NCI-H1694 (cell line): ENCODE results near the gene HPCAL1.

Source experiments
- DNase-seq: peaks from one replicate; lab custom pipeline; 2025; lab: John Stamatoyannopoulos, UW

HPCAL1 gene

DNA sequence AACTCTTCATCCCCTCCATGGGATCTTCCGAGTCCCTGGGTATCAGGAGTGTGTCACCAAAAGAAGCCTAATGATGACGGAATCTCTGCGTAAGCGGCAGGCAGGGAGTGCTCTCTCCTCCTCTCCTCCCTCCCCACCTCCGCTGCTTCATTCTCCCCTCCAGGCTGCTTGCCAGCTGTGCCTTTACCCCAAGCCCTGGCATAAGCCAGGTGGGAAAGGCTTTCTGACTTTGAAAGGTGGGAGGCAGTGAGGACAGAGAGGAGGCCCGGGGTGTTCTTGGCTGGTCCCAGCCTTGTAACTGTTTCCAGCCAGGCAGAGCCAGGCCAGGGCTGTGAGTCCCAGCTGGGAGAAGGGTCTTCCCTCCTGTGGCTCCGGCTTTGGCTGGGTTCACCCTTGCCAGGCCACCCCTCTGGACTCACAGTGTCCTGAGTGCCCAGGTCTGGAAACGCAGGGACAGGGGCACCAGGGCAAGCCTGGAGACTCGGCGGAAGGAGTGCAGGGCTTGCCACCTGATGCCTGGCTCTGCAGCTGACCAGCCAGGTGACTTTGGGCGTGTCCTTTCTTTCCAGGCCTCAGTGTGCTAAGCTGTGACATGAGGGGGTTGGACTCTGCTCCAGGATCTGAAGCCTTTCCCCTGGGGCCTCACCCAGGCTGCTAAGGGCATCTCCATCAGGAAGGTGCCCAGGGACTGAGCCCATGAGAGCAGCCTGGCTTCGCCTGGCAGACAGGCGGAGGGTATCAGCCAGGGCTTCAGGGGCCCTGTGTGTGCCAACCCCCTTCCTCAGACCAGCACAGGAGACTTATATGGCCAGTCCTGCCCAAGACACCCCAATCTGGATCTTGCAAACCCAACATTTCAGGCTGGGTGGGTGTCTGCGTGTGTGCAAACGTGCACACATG, 32.7 kb upstream of the HPCAL1 start:
- no peak for DNase-seq

DNA sequence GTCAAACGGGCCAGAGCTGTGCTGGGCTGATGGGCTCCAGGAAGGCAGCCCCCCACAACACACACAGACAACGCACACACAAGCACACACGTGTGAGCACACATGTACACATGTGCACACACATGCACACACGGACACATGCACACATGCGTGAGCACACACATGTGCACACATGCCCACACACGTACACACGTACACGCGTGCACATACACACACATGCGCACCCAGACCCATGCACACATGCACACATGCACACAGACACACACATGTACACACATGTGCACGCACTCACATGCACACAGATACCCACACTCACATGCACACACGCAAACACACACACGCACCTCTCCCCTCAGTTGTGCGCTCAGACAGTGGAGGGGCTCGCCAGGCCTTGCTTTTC, 31.2 kb upstream of the HPCAL1 start:
- no peak for DNase-seq

DNA sequence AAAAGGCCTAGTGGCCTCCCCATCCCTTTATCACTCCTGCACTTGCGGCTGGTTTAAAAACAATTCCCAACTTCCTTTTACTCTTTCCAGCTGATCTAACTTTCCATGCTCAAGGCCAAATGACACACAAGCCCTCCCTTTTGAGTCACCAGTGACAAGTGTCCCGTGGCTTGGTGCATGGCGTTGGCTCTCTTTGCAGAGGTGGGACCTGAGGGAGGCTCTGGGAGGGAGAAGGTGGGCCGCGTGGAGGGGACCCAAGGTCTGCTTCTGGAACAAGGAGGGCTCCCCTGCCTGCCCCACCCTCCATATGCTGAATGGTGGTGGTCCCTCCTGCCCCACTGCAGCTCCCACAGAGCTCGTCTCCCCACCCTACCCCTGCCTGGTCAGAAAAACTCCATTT, 30.8 kb upstream of the HPCAL1 start:
- no peak for DNase-seq

DNA sequence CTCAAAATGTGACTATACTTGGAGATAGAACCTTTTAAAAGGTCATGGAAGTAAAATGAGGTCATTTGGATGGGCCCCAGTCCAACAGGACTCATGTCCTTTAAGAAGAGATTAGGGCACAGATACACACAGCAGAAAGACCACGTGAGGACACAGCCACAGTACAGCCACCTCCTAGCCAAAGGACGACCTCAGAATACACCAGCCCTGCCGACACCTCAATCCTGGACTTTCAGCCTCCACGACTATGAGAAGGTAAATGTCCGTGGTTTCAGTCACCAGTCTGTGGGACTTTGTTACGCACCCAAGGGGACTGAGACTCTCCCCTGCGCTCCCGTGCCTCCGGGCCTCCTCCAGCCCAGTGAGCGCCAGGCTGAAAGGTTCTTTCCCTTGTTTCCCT, 30.2 kb upstream of the HPCAL1 start:
- DNase-seq = no peak

DNA sequence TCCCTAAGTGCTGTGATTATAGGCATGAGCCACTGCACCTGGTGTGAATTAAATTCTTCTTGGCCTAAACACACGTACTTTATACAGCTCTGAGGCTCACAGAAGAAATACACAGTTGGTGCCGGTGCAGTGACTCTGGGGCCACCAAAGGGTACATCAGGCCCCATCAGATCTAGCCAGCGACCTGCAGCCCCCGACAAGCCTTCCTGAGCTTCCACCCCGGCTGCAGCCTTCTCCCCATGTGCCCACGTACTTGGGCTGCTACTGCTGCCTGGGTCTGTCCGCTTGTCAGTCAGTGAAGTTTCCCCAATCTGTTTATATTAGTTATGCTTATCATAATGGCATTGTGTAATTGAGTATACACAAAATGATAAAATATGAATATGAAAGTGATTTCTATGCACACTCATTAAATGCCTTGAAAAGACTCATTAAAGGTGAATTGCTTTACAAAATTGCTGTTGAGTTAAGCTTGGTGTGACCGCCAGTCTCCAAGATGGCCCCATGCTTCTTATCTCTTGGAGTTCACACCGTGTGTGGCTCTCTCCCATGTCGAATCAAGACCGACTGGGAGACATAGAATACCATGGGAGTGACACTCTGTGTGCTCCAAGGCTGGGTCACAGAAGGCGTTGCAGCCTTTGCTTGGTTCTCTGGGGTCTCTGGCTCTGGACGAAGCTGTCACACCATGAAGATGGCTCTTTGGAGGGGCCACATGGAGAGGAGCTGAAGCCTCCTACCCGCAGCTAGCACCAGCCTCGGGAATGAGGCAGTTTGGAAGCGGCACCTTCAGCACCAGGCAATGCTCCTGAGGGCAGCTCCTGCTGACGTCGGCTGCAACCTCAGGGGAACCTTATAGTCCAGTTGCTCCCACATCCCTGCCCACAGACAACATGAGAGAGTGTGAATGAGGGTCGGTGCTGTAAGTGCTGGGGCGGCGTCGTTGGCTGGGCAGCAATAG, 29.2 kb upstream of the HPCAL1 start:
- DNase-seq = no peak

DNA sequence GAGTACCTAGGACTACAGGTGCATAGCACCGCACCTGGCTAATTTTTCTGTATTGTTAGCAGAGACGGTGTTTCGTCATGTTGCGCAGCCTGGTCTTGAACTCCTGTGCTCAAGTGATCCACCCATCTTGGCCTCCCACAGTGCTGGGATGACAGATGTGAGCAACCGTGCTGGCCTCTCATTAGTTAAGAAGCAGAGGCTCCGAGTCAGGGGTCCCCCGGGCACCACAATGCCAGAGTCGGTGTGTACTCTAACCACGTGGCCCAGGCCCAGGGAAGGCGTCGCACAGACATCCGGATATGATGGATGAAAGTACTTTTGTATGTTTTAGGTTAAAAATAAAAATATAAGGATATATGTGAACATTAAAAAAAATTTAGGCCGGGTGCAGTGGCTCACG, 28.3 kb upstream of the HPCAL1 start:
- DNase-seq = no peak

DNA sequence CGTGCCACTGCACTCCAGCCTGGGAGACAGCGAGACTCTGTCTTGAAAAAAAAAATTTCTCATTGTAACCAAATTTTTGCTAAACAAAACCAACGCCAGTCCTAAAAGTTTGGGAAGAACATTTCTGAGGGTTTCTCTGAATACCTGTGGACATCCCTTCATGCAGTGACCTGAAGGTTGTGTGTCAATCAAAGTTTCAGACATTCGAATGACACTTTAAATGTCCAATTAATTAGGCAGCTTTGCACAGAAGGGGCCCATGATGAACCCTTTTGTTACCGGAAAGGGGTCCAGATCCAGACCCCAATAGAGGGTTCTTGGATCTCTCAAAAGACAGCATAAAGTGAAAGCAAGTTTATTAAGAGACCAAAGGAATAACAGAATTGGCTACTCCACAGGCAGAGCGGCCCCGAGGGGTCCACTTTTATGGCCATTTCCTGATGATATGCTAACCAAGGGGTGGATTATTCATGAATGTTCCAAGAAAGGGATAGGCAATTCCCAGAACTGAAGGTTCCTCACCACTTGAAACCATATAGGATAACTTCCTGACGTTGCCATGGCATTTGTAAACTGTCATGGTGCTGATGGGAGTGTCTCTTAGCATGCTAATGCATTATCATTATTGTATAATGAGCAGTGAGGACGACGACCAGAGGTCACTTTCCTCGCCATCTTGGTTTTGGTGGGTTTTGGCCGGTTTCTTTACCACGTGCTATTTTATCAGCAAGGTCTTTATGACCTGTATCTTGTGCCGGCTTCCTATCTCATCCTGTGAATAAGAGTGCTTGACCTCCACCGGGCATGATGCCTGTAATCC, 27.5 kb upstream of the HPCAL1 start:
- no peak for DNase-seq

DNA sequence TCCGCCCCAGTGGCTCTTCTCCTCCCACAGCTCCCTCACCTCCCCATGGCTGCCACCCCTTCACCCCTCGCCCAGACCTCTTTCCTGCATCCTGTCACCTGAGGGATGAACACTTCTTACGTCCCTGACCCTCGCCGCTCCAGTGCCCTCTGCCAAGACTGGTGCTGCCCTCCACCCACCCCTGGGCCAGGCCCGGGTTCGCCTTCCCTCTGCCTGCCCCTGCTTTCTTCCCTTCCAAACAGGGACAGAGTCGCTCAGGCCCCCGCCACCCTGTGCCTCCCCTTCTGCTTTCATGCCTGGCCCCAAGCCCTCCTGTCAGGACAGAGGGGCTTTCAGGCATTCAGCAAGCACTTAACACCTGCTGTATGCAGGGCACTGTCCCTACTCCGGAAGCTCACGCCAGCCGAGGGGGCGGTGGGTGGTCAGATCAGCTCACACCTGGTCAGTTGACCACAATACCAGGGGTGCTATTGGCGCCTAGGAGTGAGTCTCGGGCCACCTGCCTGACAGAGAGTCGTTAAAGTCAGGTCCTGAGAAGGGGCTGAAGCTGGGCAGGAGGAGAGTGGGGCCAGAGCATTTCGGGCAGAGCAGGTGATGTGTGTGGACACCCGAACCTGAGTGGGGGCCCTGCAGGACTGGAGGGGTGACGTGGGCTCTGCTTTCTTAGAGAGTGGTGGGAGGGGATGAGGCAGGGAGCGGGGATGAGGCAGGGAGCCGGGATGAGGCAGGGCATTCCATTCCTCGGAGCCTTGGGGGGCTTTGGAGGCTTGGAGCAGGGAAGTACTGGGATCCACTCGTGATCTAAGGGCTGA, 26.0 kb upstream of the HPCAL1 start:
- DNase-seq = no peak

DNA sequence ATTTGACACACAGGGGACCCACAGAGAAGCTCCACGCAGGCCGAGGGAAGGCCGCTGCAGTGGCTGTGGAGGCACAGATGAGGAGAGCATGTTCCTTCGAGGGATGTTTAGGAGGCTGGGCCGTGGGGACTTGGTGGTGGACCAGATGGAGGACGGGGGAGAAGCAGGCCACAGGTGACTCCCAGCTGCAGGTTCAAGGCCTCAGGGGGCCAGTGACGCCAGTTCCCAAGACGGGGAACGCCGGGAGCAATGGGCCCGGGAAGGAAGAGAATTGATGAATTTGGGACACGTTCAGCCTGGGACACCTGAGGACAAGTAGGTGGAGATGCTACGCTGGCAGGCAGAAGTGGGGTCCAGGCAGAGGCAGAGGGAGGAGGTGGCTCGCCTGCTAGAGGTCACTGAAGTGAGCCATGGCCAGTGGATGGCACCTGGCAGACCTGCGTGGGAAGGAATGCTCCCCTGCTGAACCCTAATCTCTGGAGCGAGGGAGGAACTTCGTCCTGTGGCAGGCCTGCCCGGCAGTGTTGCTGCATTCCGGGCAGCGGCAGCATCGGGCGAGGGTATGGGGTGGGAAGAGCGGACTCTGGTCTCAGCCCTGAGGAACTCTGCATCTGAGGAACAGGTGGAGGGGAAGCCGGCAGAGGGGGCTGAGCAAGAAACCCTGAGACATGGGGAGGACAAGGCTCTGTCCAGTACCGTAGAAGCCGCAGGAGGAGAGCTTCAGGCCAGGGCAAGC, 25.2 kb upstream of the HPCAL1 start:
- no peak for DNase-seq

DNA sequence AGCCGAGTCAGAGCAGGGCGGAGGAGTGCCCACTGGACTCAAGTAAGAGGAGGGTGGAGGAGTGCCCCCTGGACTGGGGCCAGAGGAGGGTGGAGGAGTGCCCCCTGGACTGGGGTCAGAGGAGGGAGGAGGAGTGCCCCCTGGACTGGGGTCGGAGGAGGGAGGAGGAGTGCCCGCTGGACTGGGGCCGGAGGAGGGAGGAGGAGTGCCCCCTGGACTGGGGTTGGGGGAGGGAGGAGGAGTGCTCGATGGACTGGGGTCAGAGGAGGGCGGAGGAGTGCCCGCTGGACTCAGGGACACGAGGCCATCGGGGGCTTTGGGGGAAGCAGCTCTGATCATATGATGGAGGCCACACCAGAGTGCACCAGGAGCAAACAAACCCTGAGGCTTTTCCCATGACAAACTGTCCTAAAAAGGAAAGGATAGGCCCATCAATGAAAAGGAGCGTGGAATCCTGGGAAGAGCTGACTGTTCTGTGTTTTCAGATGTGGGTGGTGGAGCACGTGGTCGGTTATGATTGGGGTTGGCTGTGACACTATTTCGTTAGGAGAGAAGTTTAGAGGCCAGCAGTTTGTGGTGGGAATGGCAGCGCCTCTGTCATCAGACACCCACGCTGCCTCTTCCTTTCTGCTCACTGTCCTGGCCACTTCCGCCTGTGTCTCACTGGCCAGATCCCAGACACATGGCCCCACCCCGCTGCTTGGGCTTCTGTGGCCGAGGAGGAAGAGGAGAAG, 24.5 kb upstream of the HPCAL1 start:
- DNase-seq = no peak

DNA sequence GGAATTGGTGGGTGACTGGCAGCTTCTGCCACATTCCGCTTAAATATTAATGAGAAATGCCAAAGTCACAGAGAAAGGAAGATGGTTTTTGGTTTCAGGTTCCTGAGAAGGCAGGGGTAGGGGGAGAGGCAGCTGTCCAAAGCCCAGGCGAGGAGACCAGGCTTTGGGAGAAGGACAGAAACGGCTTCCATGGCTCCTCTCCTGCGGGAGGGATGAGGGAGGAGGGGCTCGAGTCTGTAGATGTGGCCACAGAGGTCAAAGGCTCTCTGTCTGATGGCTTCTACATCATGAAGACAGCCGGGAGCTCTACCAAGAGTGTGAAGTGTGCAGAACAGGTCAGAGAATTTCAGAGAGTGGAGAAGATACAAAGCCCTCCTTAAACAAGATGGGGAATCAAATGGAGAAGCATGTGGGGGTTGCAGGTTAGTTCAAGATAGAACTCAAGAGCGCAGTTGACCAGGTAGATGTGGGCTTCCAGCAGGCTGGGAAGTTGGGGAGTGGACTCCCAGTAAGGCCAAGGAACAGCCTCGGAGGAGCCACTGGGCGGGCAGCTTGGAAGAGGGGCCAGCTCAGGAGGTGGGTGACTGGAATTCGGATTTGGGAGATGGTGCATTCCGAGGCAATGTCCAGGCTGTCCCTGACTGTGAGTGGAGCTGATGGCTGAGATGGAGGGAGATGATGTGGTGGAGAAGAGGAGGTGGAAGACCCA, 23.8 kb upstream of the HPCAL1 start:
- DNase-seq = no peak

DNA sequence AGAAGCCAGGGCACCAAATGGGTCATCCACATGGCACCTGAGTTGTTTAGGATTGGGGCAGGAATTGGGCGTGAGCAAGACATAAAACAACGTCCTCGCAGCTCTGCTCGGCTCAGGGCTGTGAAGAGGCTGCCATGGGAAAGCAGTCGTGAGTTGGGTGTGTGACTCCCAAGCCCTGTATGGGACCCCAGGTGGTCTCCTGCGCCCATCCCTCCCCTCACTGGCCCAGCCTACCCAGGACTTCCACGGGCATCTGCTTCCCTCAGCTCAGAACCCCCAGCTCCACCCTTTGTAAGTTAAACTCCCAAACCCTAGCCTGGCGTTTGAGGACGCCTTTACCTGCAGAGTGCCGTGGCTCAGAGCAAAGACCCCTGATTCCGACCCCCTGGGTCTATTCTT, 23.2 kb upstream of the HPCAL1 start:
- DNase-seq = no peak

DNA sequence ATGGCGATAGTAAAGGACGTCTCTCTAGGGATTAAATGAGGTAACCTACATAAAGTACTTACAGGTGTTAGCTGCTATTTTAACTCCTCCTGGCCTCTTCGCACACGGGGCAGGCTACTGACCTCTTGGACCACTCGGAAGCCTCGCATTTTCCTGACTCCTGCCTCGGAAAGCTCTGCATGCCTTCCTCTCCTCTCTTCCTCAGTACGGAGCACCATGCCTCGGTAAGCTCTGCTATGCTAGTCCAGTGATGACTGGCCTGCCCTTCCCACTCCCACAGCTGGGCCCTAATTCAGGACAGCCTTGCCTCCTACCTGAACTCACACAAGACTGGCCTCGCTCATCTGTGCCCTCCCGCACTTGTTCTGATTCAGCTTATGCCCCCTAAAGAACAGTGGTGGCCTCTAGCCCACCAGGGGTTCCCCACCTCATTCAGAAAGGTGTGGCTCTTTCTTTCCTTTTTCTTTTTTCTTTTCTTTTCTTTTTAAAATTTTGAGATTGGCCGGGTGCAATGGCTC, 22.7 kb upstream of the HPCAL1 start:
- DNase-seq = no peak

DNA sequence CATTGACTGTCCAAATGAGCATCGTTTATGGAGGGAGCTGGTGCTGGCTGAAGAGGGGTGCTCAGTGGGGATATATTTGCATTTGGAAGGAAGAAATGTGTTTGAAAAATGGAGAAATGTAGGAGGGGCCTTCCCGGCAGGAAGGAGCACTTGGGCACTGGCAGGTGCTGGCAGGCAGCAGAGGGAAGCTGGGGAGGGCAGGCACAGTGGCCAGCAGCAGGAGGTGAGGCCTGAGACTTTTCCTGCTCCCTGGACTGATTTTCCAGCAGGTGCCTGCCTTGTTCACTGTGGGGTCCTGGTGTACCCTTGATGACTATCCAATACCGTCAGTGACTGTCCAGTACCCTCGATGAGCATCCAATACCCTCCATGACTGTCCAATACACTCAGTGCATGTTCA, 20.8 kb upstream of the HPCAL1 start:
- no peak for DNase-seq

DNA sequence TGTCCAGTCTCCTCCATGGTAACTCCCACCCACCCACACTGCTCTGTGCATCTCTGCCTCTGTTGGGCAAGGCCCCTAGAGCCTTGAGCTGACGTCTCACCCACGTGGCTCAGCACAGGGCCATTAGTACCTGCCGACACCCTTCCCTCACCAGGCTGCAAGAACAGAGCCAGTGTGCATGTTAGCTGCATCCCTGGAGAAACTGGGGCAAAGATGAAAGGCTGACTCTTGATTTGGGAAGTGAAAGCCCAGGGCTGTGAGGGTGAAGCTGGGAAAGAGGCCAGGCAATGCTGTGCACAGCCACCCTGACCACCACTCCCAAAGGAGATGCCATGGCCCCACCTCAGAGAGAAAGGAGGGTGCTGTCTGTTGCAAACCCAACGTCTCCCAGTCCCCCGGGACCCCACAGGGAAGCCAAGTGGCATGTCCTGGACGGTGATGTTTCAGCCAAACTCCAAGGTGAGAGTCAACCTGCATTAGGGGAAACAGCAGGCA, 20.0 kb upstream of the HPCAL1 start:
- DNase-seq = no peak

DNA sequence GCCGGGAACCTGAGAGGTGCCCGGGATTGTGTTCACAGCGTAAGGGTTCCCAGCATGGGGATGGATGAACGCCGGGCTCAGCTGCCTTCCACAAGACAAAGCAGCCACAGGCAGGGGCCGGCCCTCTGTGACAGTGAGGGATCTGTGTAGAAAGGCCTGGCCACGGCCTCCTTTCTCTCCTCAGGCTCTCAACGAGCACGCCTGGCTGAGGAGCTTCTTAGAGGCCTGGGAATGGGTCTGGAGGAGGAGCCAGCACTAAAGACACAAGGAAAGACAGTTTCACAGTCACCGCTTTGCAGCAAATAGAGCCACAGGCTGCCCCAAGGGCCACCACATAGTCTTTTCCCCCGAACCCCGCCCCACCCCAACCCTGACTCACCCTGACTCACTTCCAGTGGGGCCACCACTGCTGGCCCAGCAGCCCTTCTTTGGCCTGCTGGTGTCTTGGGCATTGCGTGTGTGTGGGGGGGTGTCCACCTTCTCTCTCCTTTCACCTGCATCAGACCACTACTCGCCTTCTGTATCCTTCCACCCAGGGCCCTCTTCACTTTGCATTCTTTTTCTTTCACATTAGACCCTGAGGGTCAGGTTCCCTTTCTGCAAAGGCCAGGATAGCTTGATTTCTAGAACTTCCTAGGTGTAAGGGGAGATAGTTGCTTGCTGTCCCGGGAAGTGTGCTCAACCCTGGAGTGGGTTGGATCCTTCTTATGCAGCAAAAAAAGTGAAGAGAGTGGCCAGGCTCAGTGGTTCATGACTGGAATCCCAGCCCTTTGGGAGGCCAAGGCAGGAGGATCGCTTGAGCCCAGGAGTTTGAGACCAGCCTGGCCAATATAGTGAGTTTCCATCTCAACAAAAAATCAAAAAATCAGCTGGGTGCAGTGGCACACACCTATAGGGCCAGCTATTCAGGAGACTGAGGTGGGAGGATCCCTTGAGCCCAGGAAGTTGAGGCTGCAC, 19.3 kb upstream of the HPCAL1 start:
- no peak for DNase-seq

DNA sequence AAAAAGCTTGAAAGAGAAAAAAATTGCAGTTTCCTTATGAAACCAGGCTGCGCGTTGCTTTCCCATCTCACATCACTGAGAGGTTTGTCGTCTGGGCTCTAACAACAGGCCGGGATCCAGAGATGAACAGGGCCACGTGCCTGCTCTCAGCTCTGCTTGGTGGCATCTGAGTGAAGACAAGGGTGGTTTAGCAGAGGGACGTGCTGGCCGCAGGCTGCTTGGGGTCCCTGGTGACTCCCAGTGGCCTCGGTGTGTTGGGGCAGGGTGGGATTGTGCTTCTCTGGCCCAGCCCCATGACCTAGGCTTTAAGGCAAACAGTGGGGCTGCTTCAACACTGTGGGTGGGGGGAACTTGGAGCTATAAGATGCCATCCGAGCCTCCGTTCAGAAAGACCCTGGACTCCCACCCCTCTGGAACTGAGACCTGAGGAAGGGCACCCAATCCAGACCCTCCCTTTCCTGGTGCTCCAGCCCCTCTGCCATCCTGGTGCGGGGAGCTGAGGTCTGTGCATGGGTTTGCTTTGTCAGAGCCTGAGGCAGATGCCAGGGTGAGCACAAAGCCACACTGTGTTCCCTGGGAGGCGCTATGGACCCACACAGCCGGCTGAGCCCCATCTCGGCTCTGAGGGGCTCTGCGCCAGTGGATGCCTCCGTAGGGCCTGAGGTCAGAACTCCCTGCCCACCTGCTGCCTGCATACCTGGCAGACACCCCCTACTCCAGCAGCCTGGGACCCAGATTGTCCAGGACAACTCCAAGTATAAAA, 18.4 kb upstream of the HPCAL1 start:
- DNase-seq = no peak
